H1 (cell line): Measurements from ENCODE around the gene CFAP65. TPM values are rescaled to one million over a fixed set of nuclear protein-coding genes. Genes with fewer than 3 reads are reported as not detected.

ENCODE experiments used
- BRCA1 ChIP-seq: IDR thresholded peaks from 2 replicates; pipeline ENCODE4 v1.6.1; 2012; ENCODE audit warnings: low read depth, low read length, improper control_type of control experiment
- CEBPB ChIP-seq: IDR thresholded peaks from 2 replicates; pipeline ENCODE4 v1.6.1; 2012; ENCODE audit warnings: low read depth, low read length
- CHD2 ChIP-seq: IDR thresholded peaks from 2 replicates; pipeline ENCODE4 v1.6.1; 2012; ENCODE audit warnings: low read length, improper control_type of control experiment
- CTBP2 ChIP-seq: IDR thresholded peaks from 2 replicates; pipeline ENCODE4 v1.7.0; 2011; ENCODE audit warnings: borderline replicate concordance, mild to moderate bottlenecking, moderate library complexity, mixed read lengths, low read length; ENCODE audit not compliant: insufficient read depth, insufficient read length
- EGR1 ChIP-seq: IDR thresholded peaks from 2 replicates; pipeline ENCODE4 v1.6.1; 2011; ENCODE audit warnings: low read depth, low read length, borderline replicate concordance
- EP300 ChIP-seq, 2 experiments: IDR thresholded peaks; 1 replicate in 1 of 2; 2 replicates in 1 of 2; pipeline ENCODE4 v1.6.1; 2011 to 2012; ENCODE audit warnings: low read depth in 2 of 2, low read length in 2 of 2, mild to moderate bottlenecking in 2 of 2, borderline replicate concordance in 1 of 2, inconsistent platforms in 1 of 2, moderate library complexity in 1 of 2
- JUND ChIP-seq: IDR thresholded peaks from 2 replicates; pipeline ENCODE4 v1.6.1; 2011; ENCODE audit warnings: mild to moderate bottlenecking, improper control_type of control experiment, low read length
- KDM5A ChIP-seq: fragments of 200-600 bp; IDR thresholded peaks from 2 replicates; pipeline ENCODE4 v1.7.1; 2012; ENCODE audit warnings: mild to moderate bottlenecking, low read length, inconsistent platforms, mixed read lengths
- POLR2AphosphoS5 ChIP-seq: IDR thresholded peaks from 2 replicates; pipeline ENCODE4 v1.6.1; 2011; ENCODE audit warnings: low read depth, low read length
- POU5F1 ChIP-seq: IDR thresholded peaks from 2 replicates; pipeline ENCODE4 v1.6.1; 2011; ENCODE audit warnings: low read depth, mild to moderate bottlenecking, low read length, moderate library complexity
- RBBP5 ChIP-seq: IDR thresholded peaks from 2 replicates; pipeline ENCODE4 v1.7.1; 2012; ENCODE audit warnings: low read depth, mild to moderate bottlenecking, inconsistent platforms, low read length, moderate library complexity, borderline replicate concordance
- RNF2 ChIP-seq: fragments of 200-900, 300-1000 bp; sonication (generic); IDR thresholded peaks from 2 replicates; pipeline ENCODE4 v1.7.1; 2016; ENCODE audit warnings: borderline replicate concordance, low read depth, mild to moderate bottlenecking, antibody characterized with exemption, low read length; ENCODE audit not compliant: poor library complexity, severe bottlenecking; ENCODE audit errors: missing control alignments
- SIN3A ChIP-seq, 2 experiments: IDR thresholded peaks in 1 of 2; conservative IDR thresholded peaks in 1 of 2; 2 replicates each; pipeline ENCODE4 v1.6.1; 2011 to 2012; ENCODE audit warnings: low read length in 2 of 2, improper control_type of control experiment in 1 of 2, low read depth in 1 of 2, mild to moderate bottlenecking in 1 of 2
- SIX5 ChIP-seq: IDR thresholded peaks from 2 replicates; pipeline ENCODE4 v1.6.1; 2011; ENCODE audit warnings: mild to moderate bottlenecking, low read depth, low read length
- SP2 ChIP-seq: IDR thresholded peaks from 2 replicates; pipeline ENCODE4 v1.6.1; 2012; ENCODE audit warnings: mild to moderate bottlenecking, low read length, inconsistent platforms
- SP4 ChIP-seq: IDR thresholded peaks from 2 replicates; pipeline ENCODE4 v1.6.1; 2012; ENCODE audit warnings: low read length, inconsistent platforms
- TCF12 ChIP-seq: IDR thresholded peaks from 2 replicates; pipeline ENCODE4 v1.6.1; 2011; ENCODE audit warnings: low read depth, mild to moderate bottlenecking, low read length
- USF2 ChIP-seq: IDR thresholded peaks from 2 replicates; pipeline ENCODE4 v1.6.1; 2011; ENCODE audit warnings: low read length, improper control_type of control experiment
- YY1 ChIP-seq: IDR thresholded peaks from 2 replicates; pipeline ENCODE4 v1.6.1; 2011; ENCODE audit warnings: low read depth, mild to moderate bottlenecking, low read length
- polyA plus RNA-seq, 7 experiments: library from polyadenylated mRNA; depleted of rRNA in 3 of 7; stranded (reverse) in 5 of 7; unstranded in 2 of 7; fragments of >200 nt in 5 of 7; fragments of 200-250 nt in 2 of 7; gene quantifications; 1 replicate in 5 of 7; 2 replicates in 1 of 7; 4 replicates in 1 of 7; pipeline versions ENCODE4 v1.2.1 to v1.2.3, GENCODE V29; 2011 to 2013; ENCODE audit warnings: missing spikeins in 2 of 7, mixed read lengths in 2 of 7
- total RNA-seq: library from RNA; stranded (reverse); fragmentation: NEBNext Ultra II Directional; extraction: Animal tissue kit (Norgen Biotek cat#: 25700); gene quantifications from 2 replicates; pipeline ENCODE4 v1.2.1, GENCODE V29; 2021

Gene CFAP65
- total and polyA plus RNA-seq, 2 of the 8 experiments (the other 6 are each of a cell fraction or from before 2014, with no cell fraction given), result 0.19 to 0.45 TPM

DNA sequence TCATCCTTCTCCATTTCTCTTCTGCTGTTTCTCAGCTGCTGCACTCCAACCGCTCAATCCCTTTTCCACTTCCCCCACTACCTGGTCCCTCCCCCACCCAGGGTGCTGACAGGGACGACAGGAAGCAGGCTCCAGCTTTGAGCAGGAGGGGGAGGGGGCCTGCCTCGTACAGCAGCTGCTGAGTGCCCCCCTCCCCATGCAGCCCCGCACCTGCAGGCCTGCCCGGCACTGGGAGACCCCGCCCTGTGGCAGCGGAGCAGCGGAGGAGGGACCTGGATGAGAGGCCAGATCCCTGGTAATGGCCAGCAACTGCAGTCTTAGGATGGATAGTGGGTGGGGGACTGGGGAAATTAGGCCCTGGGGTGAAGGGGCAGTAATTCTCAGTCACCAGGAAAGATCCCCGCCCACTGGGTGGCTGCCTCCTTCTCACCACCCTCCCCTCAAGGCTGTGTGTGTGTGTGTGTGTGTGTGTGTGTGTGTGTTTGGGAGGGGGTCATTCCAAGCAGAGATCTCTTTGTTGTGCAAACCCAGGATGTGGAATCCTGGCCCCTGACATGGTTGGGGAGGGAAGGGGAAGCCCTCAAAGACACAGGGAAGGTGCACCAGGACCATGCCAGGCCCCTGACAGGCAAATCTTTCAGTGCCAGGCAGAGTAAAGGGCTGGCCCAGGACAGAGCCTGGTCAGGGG, 41.3 kb downstream of the CFAP65 start (continued):
- TF ChIP-seq TCF12, result 0 out of 2 replicates have a peak, but pooled peaks have one; percentile 63
- no peak for TF ChIP-seq POU5F1
- TF ChIP-seq JUND, result no peak
- no peak for TF ChIP-seq EGR1
- TF ChIP-seq BRCA1, result no peak
- peak in 1 of 2 experiments; percentile 40; a peak in 1 of 4 replicates for TF ChIP-seq SIN3A (conservative IDR thresholded peaks at IDR 0.05 in 1 of 2, IDR thresholded peaks at IDR 0.05 in 1 of 2; ENCODE audit: low read depth in 1 of 2, low read length in 2 of 2)
- no peak for TF ChIP-seq SP2
- TF ChIP-seq POLR2AphosphoS5, result no peak
- TF ChIP-seq KDM5A, result no peak
- TF ChIP-seq CTBP2, result peak; percentile 67
- no peak for TF ChIP-seq SP4
- no peak for TF ChIP-seq YY1
- TF ChIP-seq RNF2, result no peak
- TF ChIP-seq EP300 (IDR thresholded peaks at IDR 0.05; ENCODE audit: borderline replicate concordance in 1 of 2, low read depth in 2 of 2, low read length in 2 of 2), result no peak
- TF ChIP-seq USF2, result no peak
- no peak for TF ChIP-seq CHD2
- TF ChIP-seq SIX5, result no peak
- TF ChIP-seq RBBP5, result no peak
- TF ChIP-seq CEBPB, result no peak
